Embryonic facial prominence (tissue), 1 donor: Measurements from ENCODE around the gene PACC1.
"Not testable (repeated sequence)": the region's sequence is repeated elsewhere in the genome, so short reads cannot be mapped to it uniquely, and the experiment has no call there.

Source experiments
- DNase-seq: peaks from one replicate; pipeline ENCODE4 v3.0.0-alpha.2; 2016; ENCODE audit errors: extremely low spot score

PACC1 gene

GRCh38 chr1:212396638-212397037 lies 18.0 kb downstream of the PACC1 start:
- DNase-seq, result no peak

- DNase-seq, result not testable (repeated sequence)
Measured at GRCh38 chr1:212395678-212396437, 18.8 kb downstream of the PACC1 start.

- DNase-seq, result no peak
Measured at GRCh38 chr1:212388985-212389716, 25.5 kb downstream of the PACC1 start.

GRCh38 chr1:212386029-212386428 lies 28.7 kb downstream of the PACC1 start:
- no peak for DNase-seq

GRCh38 chr1:212381397-212382035 lies 33.2 kb downstream of the PACC1 start:
- DNase-seq, result no peak

GRCh38 chr1:212379366-212379765 lies 35.3 kb downstream of the PACC1 start:
- no peak for DNase-seq

- DNase-seq, result no peak
Measured at GRCh38 chr1:212377644-212378043, 37.0 kb downstream of the PACC1 start.

GRCh38 chr1:212375986-212376385 lies 38.7 kb downstream of the PACC1 start:
- DNase-seq, result no peak

- DNase-seq, result peak; percentile 7
Measured at GRCh38 chr1:212368073-212368484, 46.6 kb downstream of the PACC1 start.

- DNase-seq, result no peak
Measured at GRCh38 chr1:212367474-212368072, 47.1 kb downstream of the PACC1 start.

- DNase-seq, result no peak
Measured at GRCh38 chr1:212366901-212367300, 47.8 kb downstream of the PACC1 start.

- no peak for DNase-seq
Measured at GRCh38 chr1:212364985-212365384, 49.7 kb downstream of the PACC1 start.

- DNase-seq, result no peak
Measured at GRCh38 chr1:212359794-212360479, 54.7 kb downstream of the PACC1 start.

GRCh38 chr1:212355230-212355969 lies 59.3 kb downstream of the PACC1 start:
- DNase-seq, result no peak

GRCh38 chr1:212354464-212354863 lies 60.2 kb downstream of the PACC1 start:
- no peak for DNase-seq

GRCh38 chr1:212353181-212353580 lies 61.5 kb downstream of the PACC1 start:
- DNase-seq, result no peak

- DNase-seq, result no peak
Measured at GRCh38 chr1:212351588-212352362, 62.9 kb downstream of the PACC1 start.

- no peak for DNase-seq
Measured at GRCh38 chr1:212346601-212347000, 68.1 kb downstream of the PACC1 start.

GRCh38 chr1:212344905-212345304 lies 69.8 kb downstream of the PACC1 start:
- no peak for DNase-seq

GRCh38 chr1:212341090-212341489 lies 73.6 kb downstream of the PACC1 start:
- no peak for DNase-seq
